Measurements from ENCODE around the gene C1orf232.

The C1orf232 gene

DNA sequence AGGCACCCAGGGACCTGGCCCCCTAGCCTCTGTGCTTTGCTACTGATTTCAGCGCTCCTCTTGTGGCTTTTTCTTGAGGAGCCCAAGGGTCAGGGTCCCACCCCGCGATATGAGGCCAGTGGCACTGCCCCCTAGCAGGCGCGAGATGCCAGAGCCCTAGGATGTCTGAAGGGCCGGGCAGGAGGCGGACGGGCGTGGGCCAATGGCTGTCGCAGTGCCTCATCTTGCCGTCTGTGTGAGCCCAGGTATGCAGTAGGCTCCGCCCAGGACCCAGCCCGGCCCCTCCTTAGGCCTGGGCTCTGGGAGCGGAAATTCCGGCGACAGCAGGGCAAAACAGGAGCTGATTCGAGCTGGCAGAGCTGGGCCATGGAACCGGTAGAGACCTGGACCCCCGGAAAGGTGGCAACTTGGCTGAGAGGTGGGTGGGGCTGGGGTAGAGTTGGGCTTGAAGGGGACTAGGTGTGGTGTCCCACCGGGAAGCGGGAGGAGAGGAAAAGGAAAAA is 8.5 kb upstream of the C1orf232 start, which contains the start of gene CNKSR1:
CNKSR1 (plus strand) TSS at position 310 of the 503 bp plus-strand sequence; CDS start at position 367, 57 bp downstream.
- peak; percentile 20 for DNase-seq

DNA sequence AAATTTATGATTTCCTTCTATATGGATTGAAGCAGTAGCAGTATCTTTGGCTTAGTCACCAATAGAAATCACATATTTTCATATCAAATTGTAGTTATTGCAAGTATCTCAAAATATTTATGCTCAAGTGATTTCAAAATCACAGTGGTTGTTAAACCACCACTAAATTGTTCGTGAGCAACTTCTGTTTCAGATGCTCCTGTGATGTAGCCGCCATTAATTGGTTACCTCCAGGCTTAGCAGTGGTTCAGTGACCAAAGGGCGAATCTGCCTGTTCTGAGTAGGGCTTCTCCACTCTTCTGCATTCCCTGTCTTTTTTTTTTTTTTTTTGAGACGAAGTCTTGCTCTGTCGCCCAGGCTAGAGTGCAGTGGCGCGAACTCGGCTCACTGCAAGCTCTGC is 6.6 kb upstream of the C1orf232 start:
- no peak for DNase-seq

DNA sequence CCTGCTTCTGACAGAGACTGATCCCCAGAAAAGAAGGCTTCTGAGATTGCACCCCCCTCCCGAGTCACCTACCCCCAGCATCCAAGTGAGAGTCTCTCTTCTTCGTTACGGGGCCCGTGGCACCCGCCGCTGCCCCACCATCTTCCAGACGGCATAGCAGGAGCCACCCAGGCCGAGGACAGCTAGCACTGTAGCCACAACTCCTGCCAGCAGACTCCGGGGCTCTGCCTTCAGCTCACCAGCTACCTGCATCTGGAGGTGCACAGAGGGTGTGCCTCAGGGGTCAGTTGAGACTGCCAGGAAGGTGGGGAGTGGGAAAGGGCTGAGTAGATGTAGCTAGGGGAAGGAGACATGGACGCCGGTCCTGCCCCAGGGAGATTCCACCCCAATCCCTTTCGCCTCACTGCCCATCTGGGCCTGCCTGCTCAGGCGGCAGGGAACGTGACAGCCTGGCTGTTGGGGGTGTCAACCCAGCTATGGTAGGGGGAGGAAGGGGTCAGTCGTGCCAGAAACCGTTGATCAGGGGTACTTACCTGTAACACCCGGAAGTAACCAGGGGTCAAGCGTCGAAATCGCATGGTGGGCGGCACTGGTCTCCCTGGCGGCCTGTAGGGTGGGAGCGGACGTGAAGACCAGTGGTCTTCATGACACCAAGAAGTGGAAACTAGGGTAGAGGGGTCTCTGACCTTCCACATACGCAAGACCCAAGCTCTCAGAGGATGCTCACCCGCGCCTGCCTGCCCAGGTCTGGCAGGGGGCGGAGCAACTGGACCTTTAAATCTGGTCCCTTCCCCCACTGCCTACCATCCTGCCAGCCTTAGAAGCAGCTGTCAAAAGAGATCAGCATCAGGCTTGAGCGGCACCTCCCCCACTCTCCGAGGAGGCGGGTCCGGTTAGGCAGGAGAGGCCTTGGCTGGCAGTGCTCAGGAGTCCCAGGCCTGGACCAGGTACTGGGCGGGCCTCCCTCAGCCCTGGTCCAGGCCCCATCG is 2.6 kb upstream of the C1orf232 start, which contains the start of gene ZNF593OS:
ZNF593OS (minus strand) TSS at position 749 of the 989 bp plus-strand sequence; CDS start at position 578, 171 bp downstream.
- no peak for DNase-seq

DNA sequence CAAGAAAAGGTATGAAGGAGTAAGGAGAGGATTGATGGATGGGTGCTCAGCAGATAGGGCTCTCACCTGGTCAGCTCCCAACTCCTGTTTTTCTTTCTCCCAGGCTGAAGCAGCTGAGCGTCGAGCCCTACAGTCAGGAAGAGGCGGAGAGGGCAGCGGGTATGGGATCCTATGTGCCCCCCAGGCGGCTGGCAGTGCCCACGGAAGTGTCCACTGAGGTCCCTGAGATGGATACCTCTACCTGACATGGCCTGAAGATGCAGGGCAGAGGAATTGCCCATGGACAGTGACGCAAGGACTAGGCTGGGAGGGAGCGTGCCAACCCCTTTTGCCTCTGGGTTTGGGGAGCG is 1.7 kb upstream of the C1orf232 start:
- DNase-seq: no peak

DNA sequence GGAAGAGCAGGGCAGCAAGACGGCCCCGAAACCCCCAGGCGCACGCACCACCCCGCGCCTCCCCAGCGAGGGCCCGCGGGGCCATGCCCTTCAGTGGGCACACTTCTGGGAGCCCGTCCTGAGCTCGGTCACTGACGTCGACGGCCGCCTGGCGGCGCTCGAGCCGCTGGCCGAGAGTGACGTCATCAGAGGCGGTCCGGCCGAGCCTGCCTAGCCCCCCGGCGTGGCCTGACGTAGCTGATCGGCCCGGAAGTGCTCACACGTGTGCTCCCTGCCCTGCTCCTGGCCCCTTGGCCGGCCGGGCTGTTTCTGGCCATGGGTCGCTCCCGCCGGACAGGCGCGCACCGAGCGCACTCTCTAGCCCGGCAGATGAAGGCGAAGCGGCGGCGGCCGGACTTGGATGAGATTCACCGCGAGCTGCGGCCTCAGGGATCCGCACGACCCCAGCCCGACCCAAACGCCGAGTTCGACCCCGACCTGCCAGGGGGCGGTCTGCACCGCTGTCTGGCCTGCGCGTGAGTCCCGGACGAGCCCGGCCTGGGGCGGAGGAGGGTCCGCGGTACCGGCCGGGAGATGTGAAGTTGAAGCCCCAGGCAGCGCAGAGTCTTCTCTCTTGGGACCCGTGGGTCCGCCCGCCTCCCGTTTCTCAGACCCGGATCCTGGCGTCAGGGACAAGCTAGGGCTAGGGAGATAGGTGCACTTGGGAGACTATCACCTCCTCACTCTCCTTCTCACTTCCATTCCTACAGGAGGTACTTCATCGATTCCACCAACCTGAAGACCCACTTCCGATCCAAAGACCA is 1.1 kb upstream of the C1orf232 start, which contains the start of gene ZNF593:
ZNF593 (plus strand) TSS at position 240 of the 803 bp plus-strand sequence; CDS start at position 316, 76 bp downstream.
- DNase-seq: peak; percentile 92

DNA sequence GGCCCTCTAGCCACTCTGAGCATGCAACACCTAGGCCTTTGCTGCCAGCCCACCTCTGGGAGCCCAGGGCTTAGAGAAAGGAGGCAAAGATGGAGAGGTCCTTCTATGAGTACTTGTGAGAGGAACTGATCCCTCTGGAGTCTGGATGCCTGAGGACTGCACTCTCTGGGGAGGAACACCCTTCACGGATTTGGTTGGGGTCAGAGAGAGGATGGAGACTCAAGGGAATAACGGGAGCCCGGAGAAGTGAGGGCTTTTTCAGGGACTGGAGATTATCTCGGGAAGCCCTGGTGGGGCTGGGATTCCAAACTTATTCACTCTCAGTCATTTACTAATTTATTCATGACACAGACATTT is 413 bp upstream of the C1orf232 start:
- DNase-seq: no peak

DNA sequence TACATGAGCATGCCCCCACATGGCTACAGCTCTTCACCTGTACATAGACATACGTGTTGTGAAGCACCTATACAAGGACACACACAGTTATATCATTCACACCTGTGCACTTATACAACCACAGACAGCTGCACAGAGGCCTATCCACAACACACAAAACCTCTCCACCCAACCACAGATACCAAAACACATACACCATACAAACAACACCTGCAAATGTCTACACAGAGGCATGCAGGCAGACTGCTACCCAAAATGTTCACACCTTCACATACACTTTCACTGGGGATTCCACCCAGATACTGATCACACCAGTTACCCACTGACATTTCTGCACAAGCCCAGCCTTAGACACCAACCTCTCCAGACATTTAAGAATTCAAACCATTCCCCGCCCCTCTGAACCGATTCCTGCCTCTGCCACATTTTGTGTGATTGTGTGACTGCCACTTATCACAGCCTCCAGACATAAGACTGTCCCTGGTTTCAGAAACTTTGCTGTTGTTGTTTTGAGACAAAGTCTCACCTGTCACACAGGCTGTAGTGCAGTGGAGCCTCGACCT is 2.0 kb downstream of the C1orf232 start:
- peak; percentile 11 for DNase-seq

DNA sequence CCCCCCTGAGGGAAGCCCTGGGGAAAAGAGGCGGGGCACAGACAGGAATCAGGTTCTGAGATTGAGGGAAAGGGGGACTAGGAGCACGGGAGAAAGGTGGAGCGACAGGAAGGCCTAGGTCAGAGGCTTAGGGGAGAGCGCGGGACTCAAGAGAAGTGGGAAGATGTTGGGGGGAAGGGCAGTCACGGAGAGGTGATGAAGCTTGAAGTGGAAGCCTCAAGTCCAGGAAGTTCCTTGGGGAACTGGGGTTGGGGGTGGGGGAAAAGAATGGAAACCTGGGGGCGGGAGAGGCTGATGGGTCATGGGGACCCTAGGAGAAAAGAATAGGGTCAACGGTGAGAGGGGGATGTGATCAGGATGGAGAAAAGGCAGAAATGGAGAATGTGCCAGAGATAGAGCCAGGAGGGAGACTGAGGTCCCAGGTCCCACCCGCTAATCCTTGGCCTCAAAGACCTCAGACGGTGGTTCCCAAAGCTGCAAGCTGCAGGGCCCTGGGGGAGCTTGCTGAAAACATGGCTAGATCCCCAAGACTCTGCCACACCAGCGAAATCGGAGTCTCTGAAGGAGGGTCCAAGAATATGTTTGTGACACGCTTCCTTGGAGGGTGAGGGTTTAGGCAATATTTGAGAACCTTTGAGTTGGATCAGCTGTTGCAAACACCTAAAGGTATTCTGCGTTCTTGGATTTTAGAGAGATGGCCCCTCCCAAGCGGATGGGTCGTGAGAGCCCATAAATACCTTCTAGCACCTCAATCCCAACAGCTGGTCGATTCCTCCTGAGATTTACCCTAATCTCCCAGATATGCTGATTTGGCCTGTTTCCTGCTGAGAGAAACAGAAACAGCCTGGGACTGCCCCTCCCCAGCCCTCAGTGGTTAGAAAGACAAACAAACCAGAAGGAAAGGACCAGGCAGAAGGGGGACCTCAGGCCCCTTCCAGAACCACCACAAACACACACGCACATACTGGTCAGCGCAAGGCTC is 3.6 kb downstream of the C1orf232 start:
- no peak for DNase-seq

DNA sequence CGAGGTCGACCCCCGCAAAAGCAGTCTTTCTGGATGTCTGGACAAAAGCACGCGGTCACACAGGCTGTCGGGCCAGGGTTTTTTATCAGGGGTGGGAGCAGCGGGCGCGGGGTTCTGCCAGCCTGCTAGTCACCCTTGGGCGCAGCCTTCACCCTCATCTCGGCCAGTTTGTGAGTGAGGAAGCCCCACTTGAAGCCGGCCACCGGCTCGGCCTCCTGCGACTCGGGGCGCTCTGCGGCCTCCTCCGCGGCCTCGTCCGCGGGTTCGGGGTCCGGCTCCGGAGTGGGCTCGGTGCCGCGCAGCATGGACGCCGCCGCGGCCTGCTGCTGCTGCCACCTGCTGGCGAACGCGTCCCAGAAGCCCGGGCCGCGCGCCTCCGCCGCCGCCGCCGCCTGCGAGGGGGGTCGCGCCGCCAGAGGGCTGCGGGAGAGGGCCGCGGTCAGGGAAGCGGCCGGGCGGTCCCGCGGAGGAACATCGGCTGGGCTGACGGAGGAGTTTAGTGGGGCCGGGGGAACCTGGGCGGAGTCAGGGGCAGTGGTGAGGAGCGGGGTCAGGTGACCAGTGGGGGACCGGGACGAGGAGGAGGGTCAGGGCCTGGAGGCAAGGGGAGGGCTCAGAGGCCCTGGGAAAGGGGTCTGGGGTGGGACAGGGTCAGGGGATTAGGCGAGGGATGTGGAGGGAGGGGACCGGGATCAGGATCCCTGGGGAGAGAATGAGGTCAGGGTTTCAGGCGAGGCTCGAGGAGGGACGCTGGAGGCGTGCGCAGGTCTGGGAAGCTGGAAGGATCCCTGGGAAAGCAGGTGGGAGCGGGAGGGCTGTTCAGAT is 4.5 kb downstream of the C1orf232 start:
- DNase-seq: peak; percentile 60

DNA sequence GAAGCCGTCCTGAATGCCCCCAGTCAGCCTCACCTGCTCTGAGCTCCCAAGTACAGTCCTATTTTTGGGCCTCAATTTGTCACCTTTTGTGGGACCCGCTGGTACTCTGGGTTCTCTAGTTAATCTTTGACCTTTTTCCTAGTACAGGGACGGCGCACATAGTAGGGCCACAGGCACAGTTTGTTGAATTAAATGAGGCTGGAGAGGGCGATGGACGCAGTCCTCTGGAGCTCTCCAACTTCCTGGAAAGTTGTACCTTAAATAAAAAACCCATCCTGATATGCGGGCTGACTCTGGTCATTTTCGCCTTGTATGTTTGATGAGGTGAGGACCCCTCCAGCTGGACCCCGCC is 5.1 kb downstream of the C1orf232 start:
- DNase-seq: no peak

DNA sequence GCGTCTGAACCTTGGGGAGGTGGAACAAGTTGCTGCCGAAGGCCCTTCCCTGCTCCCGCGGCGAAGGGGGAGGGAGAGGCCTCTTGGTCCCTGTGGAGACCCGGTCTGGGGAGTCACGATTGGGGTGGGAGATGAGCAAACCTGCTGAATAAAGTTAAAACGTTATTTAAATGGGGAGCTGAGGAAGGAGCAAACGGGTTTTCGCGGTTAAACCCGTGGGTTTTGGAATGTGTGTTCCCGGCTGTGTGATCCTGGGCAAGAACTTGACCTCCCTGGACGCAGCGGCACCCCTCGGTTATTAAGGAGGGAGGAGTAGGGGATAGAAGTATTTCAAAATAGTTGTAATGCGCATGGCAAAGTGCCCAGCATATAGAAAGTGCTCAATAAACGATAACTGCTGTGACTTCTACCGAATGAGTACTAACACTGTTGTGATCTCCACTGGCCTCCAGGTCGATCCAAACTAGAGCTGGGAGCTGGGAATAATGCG is 6.5 kb downstream of the C1orf232 start:
- no peak for DNase-seq

DNA sequence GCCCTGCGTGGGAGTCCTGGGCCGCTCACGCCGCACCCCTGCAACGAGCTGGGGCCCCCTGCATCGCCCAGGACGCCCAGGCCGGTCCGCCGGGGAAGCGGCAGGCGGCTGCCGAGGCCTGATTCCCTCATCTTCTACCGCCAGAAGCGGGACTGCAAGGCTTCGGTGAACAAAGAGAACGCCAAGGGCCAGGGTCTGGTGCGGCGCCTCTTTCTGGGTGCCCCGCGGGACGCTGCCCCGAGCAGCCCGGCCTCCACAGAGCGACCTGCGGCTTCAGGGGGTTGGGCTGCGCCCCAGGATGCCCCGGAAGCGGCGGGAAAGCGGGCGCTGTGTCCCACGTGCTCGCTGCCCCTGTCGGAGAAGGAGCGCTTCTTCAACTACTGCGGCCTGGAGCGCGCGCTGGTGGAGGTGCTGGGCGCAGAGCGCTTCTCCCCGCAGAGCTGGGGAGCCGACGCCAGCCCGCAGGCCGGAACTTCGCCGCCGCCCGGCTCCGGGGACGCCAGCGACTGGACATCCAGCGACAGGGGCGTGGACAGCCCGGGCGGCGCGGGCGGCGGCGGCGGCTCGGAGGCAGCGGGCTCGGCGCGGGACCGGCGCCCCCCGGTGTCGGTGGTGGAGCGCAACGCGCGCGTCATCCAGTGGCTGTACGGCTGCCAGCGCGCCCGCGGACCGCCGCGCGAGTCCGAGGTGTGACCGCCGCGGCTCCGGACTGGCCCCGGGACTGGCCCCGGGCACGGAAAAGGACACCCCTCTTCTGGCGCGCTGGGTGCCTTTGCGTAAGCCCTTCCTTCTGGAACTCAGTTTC is 7.1 kb downstream of the C1orf232 start:
- peak; percentile 31 for DNase-seq

DNA sequence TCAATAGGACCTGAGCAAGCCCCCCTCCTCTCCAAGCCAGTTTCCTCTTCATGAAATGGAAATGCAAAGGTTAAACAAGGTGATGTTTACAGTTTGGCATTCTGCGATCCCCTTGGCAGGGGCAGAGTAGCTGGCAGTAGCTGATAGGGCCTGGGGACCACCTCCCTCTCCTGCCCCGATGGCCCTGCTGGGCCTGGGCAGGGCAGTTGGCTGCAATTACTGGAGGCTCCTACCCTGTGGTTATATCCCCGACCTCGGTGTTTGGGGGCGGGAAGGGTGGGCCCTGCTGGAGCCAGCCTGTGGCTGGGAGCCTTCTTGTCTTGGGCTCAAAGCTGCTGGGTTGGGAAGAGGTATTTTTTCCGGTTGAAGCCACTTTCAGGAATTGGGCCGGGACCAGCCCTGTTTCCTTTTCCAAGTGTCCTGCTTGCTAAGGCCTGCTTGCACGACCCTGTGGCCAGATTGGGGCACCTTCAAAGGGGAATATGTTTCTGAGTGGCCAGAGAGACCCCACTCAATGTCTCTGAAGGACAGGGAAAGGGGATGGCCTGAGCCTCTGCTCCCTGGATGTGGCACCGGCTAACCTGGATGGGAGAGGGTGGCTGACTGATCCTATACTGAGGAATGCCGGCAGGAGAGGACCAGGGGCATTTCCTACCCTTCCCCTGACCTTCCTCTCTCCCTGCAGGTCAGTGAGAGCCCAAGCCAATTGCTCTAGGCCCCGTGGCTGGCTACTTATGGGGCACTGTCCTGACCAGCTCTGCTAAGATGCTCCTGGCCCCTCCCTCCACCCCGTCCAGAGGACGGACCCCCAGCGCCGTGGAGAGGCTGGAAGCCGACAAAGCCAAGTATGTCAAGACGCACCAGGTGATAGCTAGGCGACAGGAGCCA is 8.0 kb downstream of the C1orf232 start:
- DNase-seq: no peak

DNA sequence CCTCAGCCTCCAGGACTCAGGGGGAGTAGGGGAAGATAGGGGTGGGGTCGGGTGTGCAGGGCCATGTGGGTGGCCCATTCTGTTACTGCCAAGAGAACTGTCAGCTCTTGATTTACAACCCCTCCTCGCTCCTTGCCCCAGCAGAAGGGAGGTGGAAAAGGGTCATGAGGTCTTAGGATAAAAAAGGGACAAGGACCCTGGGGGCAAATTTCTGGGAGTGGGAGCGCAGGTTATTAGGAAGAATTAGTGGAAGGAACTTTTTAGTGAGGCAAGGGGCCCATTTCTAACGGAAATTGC is 9.1 kb downstream of the C1orf232 start:
- DNase-seq: no peak

DNA sequence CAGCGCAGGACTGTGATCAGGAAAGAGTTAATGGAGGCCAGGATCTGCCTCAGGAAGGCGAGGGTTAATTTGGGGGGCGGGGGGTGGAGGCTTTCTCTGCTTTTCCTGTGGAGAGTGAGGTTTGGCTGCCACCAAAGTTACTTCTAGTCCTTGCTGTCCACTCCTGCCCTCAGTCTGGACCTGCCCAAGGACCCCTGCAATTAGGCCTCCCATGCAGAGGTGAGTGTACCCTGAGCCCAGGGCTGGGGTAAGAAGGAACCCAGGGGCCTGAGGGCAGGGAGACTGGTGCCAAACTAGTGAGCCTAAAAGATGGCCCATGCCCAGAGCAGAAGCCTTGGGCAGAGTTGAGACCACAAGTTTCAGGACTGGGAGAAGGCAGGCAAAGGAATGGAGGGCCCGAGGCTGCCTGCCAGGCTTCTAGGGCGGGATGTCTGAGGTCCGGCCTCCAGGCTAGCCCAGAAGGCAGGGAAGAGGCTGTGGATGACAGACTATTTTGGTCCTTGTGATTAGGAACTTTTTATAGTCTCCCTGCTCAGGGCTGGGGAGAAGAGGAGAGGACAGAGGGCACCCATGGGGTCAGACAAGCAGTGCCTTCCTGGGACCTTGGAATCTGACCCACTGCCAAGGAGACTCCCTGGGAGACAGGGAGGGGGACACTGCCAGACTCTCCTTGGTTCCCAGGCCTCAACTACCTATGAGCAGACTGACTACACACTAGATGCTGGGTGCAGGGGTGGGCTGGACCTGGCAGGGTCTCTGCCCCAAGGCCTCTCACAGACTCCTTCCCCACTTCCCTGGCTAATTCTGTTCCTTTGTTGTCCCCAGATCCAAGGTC is 9.6 kb downstream of the C1orf232 start, which contains the start of gene FAM110D:
FAM110D (plus strand) TSS at position 172 of the 835 bp plus-strand sequence. CDS start 2,213 bp downstream, outside the sequence.
- no peak for DNase-seq

DNA sequence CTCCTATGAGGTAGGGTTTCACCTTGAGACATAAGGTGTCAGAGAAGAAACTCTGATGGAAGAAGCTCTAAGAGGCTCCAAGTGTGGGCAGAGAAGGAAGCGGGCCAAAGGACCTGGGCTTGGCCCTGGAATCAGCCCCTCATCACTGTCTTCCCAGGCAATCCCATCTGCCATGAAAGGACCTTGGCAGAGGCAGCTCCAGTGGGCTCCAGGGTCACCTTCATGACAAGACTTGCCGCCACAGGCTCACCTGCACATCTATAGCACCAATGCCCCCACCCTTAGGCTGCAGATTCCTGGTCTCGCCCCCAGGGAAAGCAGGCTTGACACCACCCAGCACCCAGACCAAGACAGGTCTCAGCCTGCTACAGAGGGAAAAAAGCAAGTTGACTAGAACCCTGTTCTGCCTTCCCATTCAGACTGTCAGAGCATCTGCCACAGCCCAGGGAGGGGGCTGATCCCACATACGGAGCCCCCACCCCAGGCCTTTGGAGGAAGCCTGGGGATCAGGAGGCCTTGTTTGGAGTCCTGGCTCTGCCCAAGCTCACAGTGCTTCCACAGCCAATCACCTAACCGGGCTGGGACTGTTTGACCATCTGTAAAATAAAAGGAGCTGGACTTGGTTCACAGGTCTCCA is 10.4 kb downstream of the C1orf232 start:
- DNase-seq: no peak
